NCI-H748 (cell line): ENCODE results near the gene SMAD1.
"Not testable (repeated sequence)": the region's sequence is repeated elsewhere in the genome, so short reads cannot be mapped to it uniquely, and the experiment has no call there.

Experiments
- DNase-seq: peaks from one replicate; lab custom pipeline; 2025; ENCODE audit not compliant: unreplicated experiment; lab: John Stamatoyannopoulos, UW

The SMAD1 gene

GRCh38 chr4:145554691-145555090 lies 73.0 kb downstream of the SMAD1 start:
- peak; percentile 70 for DNase-seq

DNA sequence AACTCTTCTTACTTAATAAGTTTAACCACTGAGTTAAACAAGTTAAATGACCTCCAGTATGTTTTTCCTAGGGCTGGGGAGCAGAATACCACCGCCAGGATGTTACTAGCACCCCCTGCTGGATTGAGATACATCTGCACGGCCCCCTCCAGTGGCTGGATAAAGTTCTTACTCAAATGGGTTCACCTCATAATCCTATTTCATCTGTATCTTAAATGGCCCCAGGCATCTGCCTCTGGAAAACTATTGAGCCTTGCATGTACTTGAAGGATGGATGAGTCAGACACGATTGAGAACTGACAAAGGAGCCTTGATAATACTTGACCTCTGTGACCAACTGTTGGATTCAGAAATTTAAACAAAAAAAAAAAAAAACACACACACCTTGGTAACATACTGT lies 76.1 kb downstream of the SMAD1 start:
- DNase-seq, result peak; percentile 51

GRCh38 chr4:145563293-145563985 lies 81.8 kb downstream of the SMAD1 start:
- no peak for DNase-seq

DNA sequence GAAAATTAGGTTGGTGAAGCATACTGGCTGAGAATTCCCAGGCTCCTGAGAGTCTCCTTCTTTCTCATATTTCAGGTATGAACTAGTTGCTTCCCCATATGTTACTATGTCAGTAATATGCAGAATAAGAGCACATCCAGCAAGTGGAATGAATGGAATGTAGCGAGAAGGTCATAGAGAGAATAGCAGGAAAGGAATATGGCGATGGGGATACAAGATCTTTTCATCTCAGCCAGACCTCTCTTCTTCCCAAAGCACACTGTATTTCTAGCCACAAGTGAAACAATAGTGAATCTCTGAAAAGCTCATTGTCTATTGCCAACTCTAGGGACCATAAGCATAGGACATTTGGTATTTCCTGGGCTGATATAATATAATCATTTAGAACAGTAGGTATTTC lies 82.9 kb downstream of the SMAD1 start:
- no peak for DNase-seq

- no peak for DNase-seq
Observed at GRCh38 chr4:145565328-145565727, 83.7 kb downstream of the SMAD1 start.

DNA sequence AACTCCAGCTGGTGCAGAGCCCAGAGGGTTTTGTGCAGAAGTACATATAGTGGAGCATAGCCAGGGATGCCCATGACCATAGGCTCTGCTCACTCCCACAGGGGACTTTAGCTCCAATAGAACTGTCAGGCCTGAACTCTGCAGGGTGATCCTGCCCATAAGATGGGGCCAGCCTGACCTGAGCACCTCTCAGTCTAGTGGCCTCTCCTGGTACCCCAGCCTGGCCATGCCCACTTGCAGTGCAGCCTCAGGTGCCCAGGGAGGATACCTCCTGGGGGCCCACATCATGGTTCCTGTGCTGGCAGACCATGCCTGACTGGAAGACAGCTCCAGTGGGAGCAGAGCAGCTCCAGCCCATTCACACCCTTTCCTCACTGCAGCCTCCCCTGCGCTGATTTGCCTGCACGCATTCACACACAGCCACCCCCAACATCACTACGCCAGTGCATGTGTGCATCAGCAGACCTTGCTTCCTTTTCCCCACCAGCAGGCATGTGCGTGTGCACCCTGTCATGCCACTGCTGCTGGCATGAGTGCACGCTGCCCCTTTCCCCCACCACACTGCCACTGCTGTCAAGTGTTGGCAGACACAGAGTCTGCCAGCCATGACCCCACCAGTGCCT lies 84.5 kb downstream of the SMAD1 start:
- no peak for DNase-seq

DNA sequence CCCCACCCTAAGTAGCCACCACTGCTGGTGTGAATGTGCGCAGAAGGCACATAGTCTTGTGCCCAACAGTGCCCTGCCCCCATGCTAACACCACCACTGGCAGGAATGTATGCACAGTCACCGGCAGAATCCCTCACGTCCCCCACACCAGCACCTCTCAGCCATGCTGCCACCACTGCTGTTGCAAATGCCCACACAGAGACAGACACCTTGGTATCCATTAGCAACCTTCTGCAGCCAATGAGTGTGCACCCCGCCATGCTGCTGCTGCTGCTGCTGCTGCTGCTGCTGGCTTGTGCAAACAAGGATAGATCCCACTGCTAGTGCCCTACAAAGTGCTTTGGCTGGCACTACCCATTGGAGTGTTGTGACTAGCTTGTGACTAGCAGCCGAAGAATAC lies 85.1 kb downstream of the SMAD1 start:
- DNase-seq, result peak; percentile 55

DNA sequence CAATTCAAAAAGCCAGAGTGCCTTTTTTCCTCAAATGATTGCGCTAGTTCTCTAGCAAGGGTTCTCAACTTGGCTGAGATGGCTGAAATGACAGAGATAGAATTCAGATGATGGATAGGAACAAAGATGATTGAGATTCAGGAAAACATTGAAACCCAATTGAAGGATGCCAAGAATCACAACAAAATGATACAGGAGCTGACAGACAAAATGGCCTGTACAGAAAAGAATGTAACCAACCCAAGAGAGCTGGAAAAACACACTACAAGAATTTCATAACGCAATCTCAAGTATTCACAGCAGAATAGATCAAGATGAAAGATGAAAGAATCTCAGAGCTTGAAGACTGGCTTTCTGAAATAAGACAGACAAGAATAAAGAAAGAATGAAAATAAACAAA lies 85.9 kb downstream of the SMAD1 start:
- DNase-seq, result no peak

DNA sequence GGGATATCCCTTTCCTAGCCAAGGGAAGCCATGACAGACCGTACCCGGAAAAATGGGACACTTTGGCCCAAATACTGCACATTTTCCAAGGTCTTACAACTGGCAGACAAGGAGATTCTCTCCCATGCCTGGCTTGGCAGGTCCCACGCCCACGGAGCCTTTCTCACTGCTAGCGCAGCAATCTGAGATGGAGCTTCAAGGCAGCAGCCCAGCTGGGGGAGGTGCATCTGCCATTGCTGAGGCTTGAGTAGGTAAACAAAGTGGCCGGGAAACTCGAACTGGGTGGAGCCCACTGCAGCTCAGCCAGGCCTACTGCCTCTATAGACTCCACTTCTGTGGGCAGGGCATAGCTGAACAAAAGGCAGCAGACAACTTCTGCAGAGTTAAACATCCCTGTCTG lies 92.9 kb downstream of the SMAD1 start:
- peak; percentile 35 for DNase-seq

DNA sequence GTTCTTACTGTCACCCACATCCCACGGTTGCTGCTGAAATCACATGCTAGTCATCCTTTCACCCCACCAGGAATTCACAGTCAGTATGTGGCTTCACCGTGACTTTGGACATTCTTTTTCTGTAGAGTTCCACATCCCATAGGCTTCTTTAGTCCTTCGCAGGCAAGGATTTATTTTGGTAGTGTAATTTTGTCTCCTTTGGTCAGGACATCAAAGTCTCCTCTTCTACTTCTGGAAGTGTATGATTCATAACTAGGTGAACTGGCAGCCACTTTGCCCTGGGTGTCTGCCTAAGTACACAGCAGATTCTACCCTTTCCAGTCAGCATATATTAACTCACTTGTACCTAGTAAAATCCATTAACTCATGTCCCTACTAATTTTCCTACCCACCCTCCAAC lies 99.3 kb downstream of the SMAD1 start:
- DNase-seq, result no peak

DNA sequence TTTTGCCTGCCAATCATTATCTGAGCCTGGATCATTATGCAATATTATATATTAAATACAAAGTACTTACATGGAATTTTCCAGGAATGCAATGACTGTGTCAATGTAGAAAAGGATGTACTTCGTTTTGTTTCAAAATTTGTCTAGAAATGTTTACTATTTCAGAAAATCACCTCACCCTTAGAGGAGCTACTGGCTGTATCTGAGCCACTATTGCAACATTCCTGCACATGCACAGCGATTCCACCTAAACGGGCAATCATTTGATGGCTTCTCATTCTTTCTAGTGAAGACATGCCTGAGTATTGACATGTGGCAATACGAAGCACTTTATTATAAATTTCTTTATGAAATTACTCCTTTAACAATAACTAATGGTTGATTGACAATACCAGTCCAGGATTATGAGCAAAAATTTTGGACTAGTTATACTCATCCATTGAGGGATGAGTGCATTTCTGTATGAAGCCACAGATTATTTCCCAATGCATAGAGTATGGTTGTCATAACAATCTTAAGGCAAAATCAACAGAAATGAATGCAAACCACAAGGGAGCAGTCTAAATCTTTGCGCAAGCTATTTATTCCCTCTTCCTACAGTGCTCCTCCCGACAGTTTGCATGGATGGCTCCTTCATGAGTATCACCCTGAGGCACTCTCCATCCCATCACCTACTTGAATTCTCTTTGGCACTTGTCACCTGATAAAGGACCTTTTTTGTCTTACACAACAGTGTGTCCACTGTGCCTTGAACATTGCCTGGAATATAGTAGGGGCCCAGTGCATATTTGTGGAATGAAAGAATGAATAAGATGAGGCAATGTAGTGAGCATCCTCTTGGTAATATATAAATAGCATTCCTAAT lies 101.8 kb downstream of the SMAD1 start:
- DNase-seq, result no peak

DNA sequence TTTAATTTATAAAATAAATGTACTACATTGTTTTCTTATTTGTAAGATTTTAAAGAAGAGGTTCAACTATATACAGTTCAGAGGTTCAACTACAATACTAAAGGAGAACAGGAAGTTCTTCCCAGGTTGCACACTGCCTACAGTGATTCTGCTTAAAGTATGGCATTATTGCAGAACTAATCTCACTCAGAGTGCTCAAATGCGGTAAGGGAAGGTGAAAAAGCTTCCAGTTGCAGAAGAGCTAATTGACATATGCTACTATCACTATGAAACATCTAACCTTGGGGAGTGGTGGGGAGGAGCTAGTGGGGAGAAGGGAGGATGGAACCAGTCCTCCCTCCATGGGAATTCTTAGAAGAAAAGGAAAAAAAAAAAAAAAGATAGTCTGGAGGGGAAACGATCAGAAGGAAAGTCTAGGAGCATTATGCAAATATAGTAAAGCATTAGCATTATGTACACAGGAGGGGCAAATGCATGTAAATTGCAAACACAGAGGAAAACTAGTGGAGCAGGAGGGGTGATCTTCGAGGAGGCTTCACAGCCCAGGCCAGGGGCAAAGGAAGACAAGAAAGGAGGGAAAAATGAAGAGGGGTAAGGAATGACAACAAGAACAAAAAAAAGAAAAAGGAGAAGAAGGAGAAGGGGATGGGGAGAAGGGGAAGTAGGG lies 105.6 kb downstream of the SMAD1 start:
- no peak for DNase-seq

GRCh38 chr4:145589381-145589780 lies 107.7 kb downstream of the SMAD1 start:
- not testable (repeated sequence) for DNase-seq

GRCh38 chr4:145589916-145590702 lies 108.5 kb downstream of the SMAD1 start:
- no peak for DNase-seq

- DNase-seq, result no peak
Observed at GRCh38 chr4:145602129-145602760, 120.6 kb downstream of the SMAD1 start.

DNA sequence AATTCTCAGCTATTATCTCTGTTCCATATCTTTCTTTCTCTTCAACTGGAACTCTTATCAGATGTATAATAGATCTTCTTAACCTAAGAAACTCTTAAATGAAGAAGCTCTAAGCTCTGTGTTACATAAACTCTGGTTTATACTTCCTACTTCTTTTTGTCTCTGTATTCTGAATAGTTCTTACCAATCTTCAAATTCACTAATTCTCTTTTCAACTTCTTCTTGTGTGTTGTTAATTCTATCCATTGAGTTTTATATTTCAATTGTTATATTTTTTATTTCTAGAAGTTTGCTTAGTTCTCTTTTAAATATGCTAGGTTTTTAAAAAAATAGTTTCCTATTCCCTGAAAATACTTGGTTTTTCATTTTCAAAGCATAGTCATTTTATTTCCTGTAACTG lies 124.3 kb downstream of the SMAD1 start:
- DNase-seq, result no peak
